Measurements from ENCODE around the gene ANO10.

ANO10 gene

GRCh38 chr3:43436507-43437140 lies 185.2 kb downstream of the ANO10 start:
- no peaks in the 10 kb centered on the region for H3K4me1 ChIP-seq (ENCODE audit: insufficient read depth, low read length, severe bottlenecking)
- H3K27me3 ChIP-seq (ENCODE audit: insufficient read depth, low read length), result no peaks in the 10 kb centered on the region
- H3F3A ChIP-seq (ENCODE audit: insufficient read depth, low read length), result no peaks in the 10 kb centered on the region
- H3K9ac ChIP-seq (ENCODE audit: low read length), result no peak overlapping the region
- H3K4me2 ChIP-seq (ENCODE audit: low read length), result no peak overlapping the region
- H3K27ac ChIP-seq (ENCODE audit: low read depth, low read length, poor library complexity, severe bottlenecking), result no peak overlapping the region
- H4K20me1 ChIP-seq (ENCODE audit: insufficient read depth, low read length), result no peaks in the 10 kb centered on the region
- TF ChIP-seq EZH2 (IDR thresholded peaks at IDR 0.05; ENCODE audit: borderline replicate concordance, low read length), result no peak
- TF ChIP-seq CTCF (IDR thresholded peaks at IDR 0.05; ENCODE audit: low read length), result no peak
- H3K79me2 ChIP-seq (ENCODE audit: insufficient read depth, low read length), result no peaks in the 10 kb centered on the region
- H3K9me3 ChIP-seq (ENCODE audit: low read length), result no peaks in the 10 kb centered on the region
- no peak overlapping the region for H3K4me3 ChIP-seq (ENCODE audit: low read depth, low read length, poor library complexity, severe bottlenecking)
- H3K36me3 ChIP-seq (ENCODE audit: insufficient read depth, low read length), result no peaks in the 10 kb centered on the region
- no peaks in the 10 kb centered on the region for H3K9me2 ChIP-seq (ENCODE audit: low read depth, low read length)
- no peak overlapping the region for H2AFZ ChIP-seq (ENCODE audit: low read length)

- TF ChIP-seq CTCF (IDR thresholded peaks at IDR 0.05; ENCODE audit: low read length) (no peak), EZH2 (IDR thresholded peaks at IDR 0.05; ENCODE audit: borderline replicate concordance, low read length) (no peak)
- no peak overlapping the region for H3K9ac ChIP-seq (ENCODE audit: low read length)
- H3K36me3 ChIP-seq (ENCODE audit: insufficient read depth, low read length), result no peaks in the 10 kb centered on the region
- no peaks in the 10 kb centered on the region for H3K9me3 ChIP-seq (ENCODE audit: low read length)
- no peak overlapping the region for H2AFZ ChIP-seq (ENCODE audit: low read length)
- H3K4me2 ChIP-seq (ENCODE audit: low read length), result no peak overlapping the region
- no peaks in the 10 kb centered on the region for H4K20me1 ChIP-seq (ENCODE audit: insufficient read depth, low read length)
- H3K9me2 ChIP-seq (ENCODE audit: low read depth, low read length), result no peaks in the 10 kb centered on the region
- no peaks in the 10 kb centered on the region for H3F3A ChIP-seq (ENCODE audit: insufficient read depth, low read length)
- H3K79me2 ChIP-seq (ENCODE audit: insufficient read depth, low read length), result no peaks in the 10 kb centered on the region
- no peak overlapping the region for H3K27ac ChIP-seq (ENCODE audit: low read depth, low read length, poor library complexity, severe bottlenecking)
- no peak overlapping the region for H3K4me3 ChIP-seq (ENCODE audit: low read depth, low read length, poor library complexity, severe bottlenecking)
- H3K4me1 ChIP-seq (ENCODE audit: insufficient read depth, low read length, severe bottlenecking), result no peaks in the 10 kb centered on the region
- H3K27me3 ChIP-seq (ENCODE audit: insufficient read depth, low read length), result no peaks in the 10 kb centered on the region
Observed at GRCh38 chr3:43435706-43436105, 186.1 kb downstream of the ANO10 start.

- no peaks in the 10 kb centered on the region for H3K79me2 ChIP-seq (ENCODE audit: insufficient read depth, low read length)
- H3K4me1 ChIP-seq (ENCODE audit: insufficient read depth, low read length, severe bottlenecking), result no peaks in the 10 kb centered on the region
- H4K20me1 ChIP-seq (ENCODE audit: insufficient read depth, low read length), result no peaks in the 10 kb centered on the region
- TF ChIP-seq EZH2 (IDR thresholded peaks at IDR 0.05; ENCODE audit: borderline replicate concordance, low read length) (no peak), CTCF (IDR thresholded peaks at IDR 0.05; ENCODE audit: low read length) (no peak)
- no peaks in the 10 kb centered on the region for H3K9me2 ChIP-seq (ENCODE audit: low read depth, low read length)
- no peak overlapping the region for H3K27ac ChIP-seq (ENCODE audit: low read depth, low read length, poor library complexity, severe bottlenecking)
- H3K36me3 ChIP-seq (ENCODE audit: insufficient read depth, low read length), result no peaks in the 10 kb centered on the region
- no peak overlapping the region for H2AFZ ChIP-seq (ENCODE audit: low read length)
- no peaks in the 10 kb centered on the region for H3K9me3 ChIP-seq (ENCODE audit: low read length)
- H3K27me3 ChIP-seq (ENCODE audit: insufficient read depth, low read length), result no peaks in the 10 kb centered on the region
- no peaks in the 10 kb centered on the region for H3F3A ChIP-seq (ENCODE audit: insufficient read depth, low read length)
- H3K4me3 ChIP-seq (ENCODE audit: low read depth, low read length, poor library complexity, severe bottlenecking), result no peak overlapping the region
- no peak overlapping the region for H3K9ac ChIP-seq (ENCODE audit: low read length)
- H3K4me2 ChIP-seq (ENCODE audit: low read length), result no peak overlapping the region
Observed at GRCh38 chr3:43434431-43434830, 187.4 kb downstream of the ANO10 start.

Measured in OCI-LY1 (cell line).